ENCODE measurements around the gene ADCY7. TPM values are rescaled to one million over a fixed set of nuclear protein-coding genes. Genes with fewer than 3 reads are reported as not detected.

The ADCY7 gene
- total and polyA plus RNA-seq, 9 donors: 10.2 to 78.9 (median 36.4) TPM

GRCh38 chr16:50326835-50327465, 60.6 kb downstream of the ADCY7 start:
- H3K27me3 ChIP-seq: no peaks in the 10 kb centered on the region
- H3K27ac ChIP-seq: peak overlapping the region in 1 of 2 donors; percentile 3
- 60 to 64% (median 63%) methylated on average over 7 of the region's 7 CpGs for WGBS, 3 donors
- H3K36me3 ChIP-seq: no peaks in the 10 kb centered on the region
- intact Hi-C loops (cut with DNase I): no loop called here
- TF ChIP-seq EP300 (IDR thresholded peaks at IDR 0.05): no peak
- no peak for TF ChIP-seq POLR2A (IDR thresholded peaks at IDR 0.05)
- TF ChIP-seq CTCF (IDR thresholded peaks at IDR 0.05): peak in 1 of 3 donors; percentile 23
- no peaks in the 10 kb centered on the region for H3K9me3 ChIP-seq
- H3K4me3 ChIP-seq: no peak overlapping the region
- DNase-seq: no peak
- H3K4me1 ChIP-seq (ENCODE audit: insufficient read depth): peaks cover 3% of the 10 kb centered on the region

- peaks cover 3% of the 10 kb centered on the region for H3K4me1 ChIP-seq (ENCODE audit: insufficient read depth)
- TF ChIP-seq POLR2A (IDR thresholded peaks at IDR 0.05) (no peak), CTCF (IDR thresholded peaks at IDR 0.05) (no peak), EP300 (IDR thresholded peaks at IDR 0.05) (no peak)
- peak overlapping the region in 1 of 2 donors; percentile 24 for H3K27ac ChIP-seq
- intact Hi-C loops (cut with DNase I): no loop called here
- DNase-seq: peak in 2 of 5 donors; percentile 48 to 54
- WGBS, 3 donors: 13 to 65% (median 53%) methylated on average over 11 of the region's 11 CpGs
- no peaks in the 10 kb centered on the region for H3K36me3 ChIP-seq
- H3K4me3 ChIP-seq: no peak overlapping the region
- no peaks in the 10 kb centered on the region for H3K9me3 ChIP-seq
- no peaks in the 10 kb centered on the region for H3K27me3 ChIP-seq
Measured at GRCh38 chr16:50329446-50330189, 63.3 kb downstream of the ADCY7 start.

- H3K4me3 ChIP-seq: no peak overlapping the region
- H3K36me3 ChIP-seq: no peaks in the 10 kb centered on the region
- no peak for DNase-seq
- peaks cover 3% of the 10 kb centered on the region for H3K4me1 ChIP-seq (ENCODE audit: insufficient read depth)
- H3K27ac ChIP-seq: no peak overlapping the region
- no peaks in the 10 kb centered on the region for H3K27me3 ChIP-seq
- 68 to 96% (median 92%) methylated on average over 5 of the region's 5 CpGs for WGBS, 3 donors
- TF ChIP-seq EP300 (IDR thresholded peaks at IDR 0.05): no peak
- TF ChIP-seq POLR2A (IDR thresholded peaks at IDR 0.05): no peak
- no peak for TF ChIP-seq CTCF (IDR thresholded peaks at IDR 0.05)
- intact Hi-C loops (cut with DNase I): no loop called here
- H3K9me3 ChIP-seq: no peaks in the 10 kb centered on the region
Measured at GRCh38 chr16:50331570-50331969, 65.2 kb downstream of the ADCY7 start.

- H3K27me3 ChIP-seq: no peaks in the 10 kb centered on the region
- 94 to 99% (median 98%) methylated on average over 3 of the region's 3 CpGs for WGBS, 3 donors
- no peak overlapping the region for H3K27ac ChIP-seq
- TF ChIP-seq CTCF (IDR thresholded peaks at IDR 0.05) (no peak), EP300 (IDR thresholded peaks at IDR 0.05) (no peak), POLR2A (IDR thresholded peaks at IDR 0.05) (no peak)
- H3K4me1 ChIP-seq (ENCODE audit: insufficient read depth): peaks cover 3% of the 10 kb centered on the region
- no peaks in the 10 kb centered on the region for H3K9me3 ChIP-seq
- no peak overlapping the region for H3K4me3 ChIP-seq
- H3K36me3 ChIP-seq: no peaks in the 10 kb centered on the region
- DNase-seq: no peak
- intact Hi-C loops (cut with DNase I): no loop called here
Measured at GRCh38 chr16:50332599-50332998, 66.2 kb downstream of the ADCY7 start.

Measured in ovary (tissue), 9 donors.